Mesendoderm (in vitro differentiated cells): Measurements from ENCODE around the gene NFIA.

Source experiments
- DNase-seq: peaks from one replicate; pipeline ENCODE4 v3.0.0; 2013
- H2AK5ac ChIP-seq: 2 replicates; pipeline ENCODE4 v1.6.1; 2013; ENCODE audit warnings: low read length, inconsistent platforms
- H2BK120ac ChIP-seq: 2 replicates; pipeline ENCODE4 v1.6.1; 2013; ENCODE audit warnings: low read depth, mild to moderate bottlenecking, low read length, moderate library complexity, mixed read lengths
- H2BK15ac ChIP-seq: replicated peaks from 2 replicates; pipeline ENCODE4 v1.6.1; 2013; ENCODE audit warnings: low read depth, mild to moderate bottlenecking, moderate library complexity
- H2BK5ac ChIP-seq: 2 replicates; pipeline ENCODE4 v1.6.1; 2013; ENCODE audit warnings: low read length, inconsistent platforms
- H3K18ac ChIP-seq: 2 replicates; pipeline ENCODE4 v1.6.1; 2013; ENCODE audit warnings: mild to moderate bottlenecking, low read length, mixed read lengths
- H3K23ac ChIP-seq: one replicate; pipeline ENCODE4 v1.6.1; 2013; ENCODE audit warnings: low read length
- H3K27ac ChIP-seq: 2 replicates; pipeline ENCODE4 v1.5.1; 2013; ENCODE audit warnings: low read depth, mild to moderate bottlenecking, inconsistent platforms, low read length, moderate library complexity
- H3K27me3 ChIP-seq: 2 replicates; pipeline ENCODE4 v1.6.1; 2013; ENCODE audit warnings: low read length, control low read depth, mild to moderate bottlenecking, inconsistent platforms; ENCODE audit not compliant: insufficient read depth, poor library complexity
- H3K36me3 ChIP-seq: 2 replicates; pipeline ENCODE4 v1.6.1; 2013; ENCODE audit warnings: low read length, inconsistent platforms; ENCODE audit not compliant: control insufficient read depth, insufficient read depth
- H3K4ac ChIP-seq: one replicate; pipeline ENCODE4 v1.6.1; 2013; ENCODE audit warnings: low read depth, mild to moderate bottlenecking, low read length, moderate library complexity
- H3K4me1 ChIP-seq: 2 replicates; pipeline ENCODE4 v1.6.1; 2013; ENCODE audit warnings: low read depth, low read length, inconsistent platforms; ENCODE audit not compliant: control insufficient read depth
- H3K4me2 ChIP-seq: 2 replicates; pipeline ENCODE4 v1.6.1; 2013; ENCODE audit warnings: low read length
- H3K4me3 ChIP-seq: 2 replicates; pipeline ENCODE4 v1.5.1; 2013; ENCODE audit warnings: mild to moderate bottlenecking, low read length
- H3K56ac ChIP-seq: one replicate; pipeline ENCODE4 v1.6.1; 2013; ENCODE audit warnings: low read length
- H3K79me1 ChIP-seq: 2 replicates; pipeline ENCODE4 v1.6.1; 2013; ENCODE audit warnings: low read length, inconsistent platforms
- H3K79me2 ChIP-seq: 2 replicates; pipeline ENCODE4 v1.6.1; 2013; ENCODE audit warnings: mild to moderate bottlenecking, low read length; ENCODE audit not compliant: control insufficient read depth, insufficient read depth
- H3K9ac ChIP-seq: 2 replicates; pipeline ENCODE4 v1.6.1; 2013; ENCODE audit warnings: low read length, inconsistent platforms
- H4K5ac ChIP-seq: one replicate; pipeline ENCODE4 v1.6.1; 2013; ENCODE audit warnings: low read length
- H4K8ac ChIP-seq: one replicate; pipeline ENCODE4 v1.6.1; 2013; ENCODE audit warnings: low read depth, mild to moderate bottlenecking, control low read depth, low read length, moderate library complexity
- WGBS: extraction: QIAGEN DNeasy Blood & Tissue Kit; methylation state at CpG from one replicate; pipeline ENCODE4 v1.1.7; 2013; ENCODE audit warnings: low lambda C conversion rate, missing lambda C conversion rate; ENCODE audit not compliant: insufficient coverage; ENCODE audit errors: extremely low coverage; 5-methylcytosine and 5-hydroxymethylcytosine counted together

The NFIA gene

DNA sequence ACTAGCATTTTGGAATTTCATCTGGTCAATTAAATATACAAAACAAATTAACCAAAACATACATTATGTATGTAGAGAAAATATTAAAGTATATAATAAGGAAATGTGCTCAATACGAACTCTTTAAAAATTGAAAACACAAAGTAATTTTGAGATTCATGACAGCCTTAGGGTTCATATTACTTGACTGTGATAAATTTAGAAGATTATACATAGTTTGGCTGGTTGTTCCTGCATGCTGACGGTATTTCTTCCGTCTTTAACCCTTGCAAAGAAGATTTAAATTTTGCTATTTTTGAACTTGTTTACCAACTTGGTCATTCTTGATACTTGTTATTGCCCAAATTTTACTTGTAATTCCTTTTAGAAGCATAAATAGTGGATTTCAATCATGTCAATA lies 298.2 kb downstream of the NFIA start:
- H3K18ac ChIP-seq, result no peak overlapping the region
- H3K9ac ChIP-seq, result no peak overlapping the region
- no peak overlapping the region for H3K23ac ChIP-seq
- H3K79me1 ChIP-seq, result no peaks in the 10 kb centered on the region
- no peak overlapping the region for H3K4ac ChIP-seq
- no peaks in the 10 kb centered on the region for H3K79me2 ChIP-seq
- no peak overlapping the region for H3K4me2 ChIP-seq
- H3K27me3 ChIP-seq, result no peaks in the 10 kb centered on the region
- H3K36me3 ChIP-seq, result no peaks in the 10 kb centered on the region
- no peak overlapping the region for H3K27ac ChIP-seq
- H2BK120ac ChIP-seq, result no peak overlapping the region
- WGBS, result no CpG with 5 or more reads among the region's 3 CpGs
- no peak overlapping the region for H2BK5ac ChIP-seq
- no peak overlapping the region for H4K8ac ChIP-seq
- H2BK15ac ChIP-seq, result no peak overlapping the region
- H3K4me3 ChIP-seq, result no peak overlapping the region
- H2AK5ac ChIP-seq, result no peak overlapping the region
- no peak overlapping the region for H4K5ac ChIP-seq
- no peaks in the 10 kb centered on the region for H3K4me1 ChIP-seq
- no peak for DNase-seq
- no peak overlapping the region for H3K56ac ChIP-seq

DNA sequence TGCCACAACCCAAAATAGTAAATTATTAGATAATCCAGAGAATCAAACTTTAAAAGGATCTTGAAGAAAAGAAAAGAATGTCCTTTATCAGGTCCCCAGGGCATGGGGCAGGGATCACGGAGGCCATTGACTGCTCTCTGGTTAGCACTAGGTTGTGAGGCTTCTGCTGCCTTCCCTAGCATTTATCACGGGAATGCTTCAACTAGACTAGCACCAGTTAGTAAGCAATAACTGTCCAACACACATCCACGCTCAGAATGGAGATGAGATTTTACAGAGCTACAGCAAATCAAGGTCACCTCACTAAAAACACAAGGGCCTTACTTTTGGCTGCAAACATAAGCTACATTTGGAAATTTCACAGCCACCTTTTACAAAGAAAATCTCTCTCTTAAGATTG lies 304.0 kb downstream of the NFIA start:
- Histone ChIP-seq H4K5ac (no peak overlapping the region), H2BK5ac (no peak overlapping the region), H3K4me3 (no peak overlapping the region), H3K27me3 (no peaks in the 10 kb centered on the region), H2AK5ac (no peak overlapping the region), H3K23ac (no peak overlapping the region), H4K8ac (no peak overlapping the region), H3K4me1 (no peaks in the 10 kb centered on the region), H3K79me2 (no peaks in the 10 kb centered on the region), H3K18ac (no peak overlapping the region), H3K27ac (no peak overlapping the region), H3K36me3 (no peaks in the 10 kb centered on the region), H2BK15ac (no peak overlapping the region), H3K9ac (no peak overlapping the region), H2BK120ac (no peak overlapping the region), H3K4ac (no peak overlapping the region), H3K79me1 (no peaks in the 10 kb centered on the region), H3K56ac (no peak overlapping the region), H3K4me2 (no peak overlapping the region)
- DNase-seq, result no peak
- WGBS, result no CpG with 5 or more reads among the region's 3 CpGs

DNA sequence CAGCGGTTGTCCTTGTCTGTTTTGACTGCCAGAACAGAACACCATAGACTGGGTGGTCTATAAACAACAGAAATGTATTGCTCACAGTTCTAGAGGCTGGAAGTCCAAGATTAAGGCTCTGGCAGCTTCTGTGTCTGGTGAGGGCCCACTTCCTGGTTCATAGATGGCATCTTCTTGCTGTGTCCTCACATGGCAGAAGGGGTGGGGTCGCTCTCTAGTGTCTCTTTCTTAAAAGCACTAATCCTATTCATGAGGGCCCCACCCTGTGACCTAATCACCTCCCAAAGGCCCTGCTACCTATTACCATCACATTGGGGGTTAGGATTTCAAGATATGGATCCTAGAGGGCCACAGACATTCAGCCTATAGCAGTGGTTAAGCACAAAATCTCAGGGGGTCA lies 304.4 kb downstream of the NFIA start:
- no peak overlapping the region for H2BK5ac ChIP-seq
- no peak overlapping the region for H2BK15ac ChIP-seq
- no peak overlapping the region for H3K23ac ChIP-seq
- no peak overlapping the region for H2AK5ac ChIP-seq
- no peak overlapping the region for H3K56ac ChIP-seq
- H3K4ac ChIP-seq, result no peak overlapping the region
- H3K27me3 ChIP-seq, result no peaks in the 10 kb centered on the region
- no peak overlapping the region for H3K4me3 ChIP-seq
- no peak overlapping the region for H3K18ac ChIP-seq
- no peaks in the 10 kb centered on the region for H3K36me3 ChIP-seq
- H3K27ac ChIP-seq, result no peak overlapping the region
- no CpG with 5 or more reads among the region's 2 CpGs for WGBS
- no peak overlapping the region for H4K8ac ChIP-seq
- no peak for DNase-seq
- no peaks in the 10 kb centered on the region for H3K79me2 ChIP-seq
- H3K4me2 ChIP-seq, result no peak overlapping the region
- H3K4me1 ChIP-seq, result no peaks in the 10 kb centered on the region
- no peak overlapping the region for H2BK120ac ChIP-seq
- no peaks in the 10 kb centered on the region for H3K79me1 ChIP-seq
- H4K5ac ChIP-seq, result no peak overlapping the region
- H3K9ac ChIP-seq, result no peak overlapping the region

DNA sequence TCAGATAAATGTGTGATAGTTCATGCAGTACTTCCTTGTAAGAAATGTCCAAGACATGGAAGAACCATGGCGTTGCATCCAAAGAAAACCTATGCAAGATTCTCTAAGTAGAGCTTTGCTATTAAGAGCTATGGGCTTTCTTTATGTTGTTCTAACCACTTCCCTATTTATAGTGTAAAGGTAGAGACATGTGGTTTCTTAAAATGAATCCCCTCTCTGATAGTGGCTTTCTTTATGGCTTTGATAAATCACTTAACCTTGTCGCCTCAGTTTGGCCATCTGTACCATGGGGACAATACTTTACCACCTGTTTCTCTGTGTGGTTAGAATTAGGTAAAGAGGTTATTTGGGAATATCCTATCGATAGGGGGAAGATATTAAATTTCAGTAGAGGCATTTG lies 305.5 kb downstream of the NFIA start:
- Histone ChIP-seq H3K56ac (no peak overlapping the region), H3K27ac (no peak overlapping the region), H2BK120ac (no peak overlapping the region), H2AK5ac (no peak overlapping the region), H3K79me1 (no peaks in the 10 kb centered on the region), H3K79me2 (no peaks in the 10 kb centered on the region), H3K36me3 (no peaks in the 10 kb centered on the region), H2BK5ac (no peak overlapping the region), H3K4ac (no peak overlapping the region), H3K4me1 (no peaks in the 10 kb centered on the region), H3K9ac (no peak overlapping the region), H4K8ac (no peak overlapping the region), H3K4me3 (no peak overlapping the region), H3K27me3 (no peaks in the 10 kb centered on the region), H2BK15ac (no peak overlapping the region), H3K23ac (no peak overlapping the region), H3K4me2 (no peak overlapping the region), H4K5ac (no peak overlapping the region), H3K18ac (no peak overlapping the region)
- DNase-seq, result no peak
- WGBS, result no CpG with 5 or more reads among the region's 3 CpGs

DNA sequence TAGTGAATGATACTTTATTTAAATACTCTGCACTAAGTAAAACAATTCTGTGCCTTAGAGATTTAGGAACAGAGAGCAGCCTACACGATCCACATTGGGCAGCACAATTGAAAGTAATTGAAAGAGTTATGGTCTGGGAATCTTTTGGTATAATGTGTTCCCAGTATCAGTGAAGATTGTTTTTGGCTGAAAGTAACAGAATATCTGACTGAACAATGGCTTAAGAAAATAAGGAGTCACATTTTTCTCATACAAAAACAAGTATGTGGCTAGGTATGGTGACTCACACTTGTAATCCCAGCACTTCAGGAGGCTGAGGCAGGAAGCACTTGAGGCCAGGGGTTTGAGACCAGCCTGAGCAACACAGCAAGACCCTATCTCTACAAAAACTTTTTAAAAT lies 306.2 kb downstream of the NFIA start:
- Histone ChIP-seq H2BK5ac (no peak overlapping the region), H3K56ac (no peak overlapping the region), H4K5ac (no peak overlapping the region), H2AK5ac (no peak overlapping the region), H3K4me2 (no peak overlapping the region), H4K8ac (no peak overlapping the region), H2BK120ac (no peak overlapping the region), H3K27ac (no peak overlapping the region), H3K36me3 (no peaks in the 10 kb centered on the region), H3K79me2 (no peaks in the 10 kb centered on the region), H3K79me1 (no peaks in the 10 kb centered on the region), H3K4ac (no peak overlapping the region), H3K18ac (no peak overlapping the region), H3K9ac (no peak overlapping the region), H2BK15ac (no peak overlapping the region), H3K4me3 (no peak overlapping the region), H3K4me1 (no peaks in the 10 kb centered on the region), H3K27me3 (no peaks in the 10 kb centered on the region), H3K23ac (no peak overlapping the region)
- no CpG with 5 or more reads among the region's 1 CpG for WGBS
- DNase-seq, result no peak

DNA sequence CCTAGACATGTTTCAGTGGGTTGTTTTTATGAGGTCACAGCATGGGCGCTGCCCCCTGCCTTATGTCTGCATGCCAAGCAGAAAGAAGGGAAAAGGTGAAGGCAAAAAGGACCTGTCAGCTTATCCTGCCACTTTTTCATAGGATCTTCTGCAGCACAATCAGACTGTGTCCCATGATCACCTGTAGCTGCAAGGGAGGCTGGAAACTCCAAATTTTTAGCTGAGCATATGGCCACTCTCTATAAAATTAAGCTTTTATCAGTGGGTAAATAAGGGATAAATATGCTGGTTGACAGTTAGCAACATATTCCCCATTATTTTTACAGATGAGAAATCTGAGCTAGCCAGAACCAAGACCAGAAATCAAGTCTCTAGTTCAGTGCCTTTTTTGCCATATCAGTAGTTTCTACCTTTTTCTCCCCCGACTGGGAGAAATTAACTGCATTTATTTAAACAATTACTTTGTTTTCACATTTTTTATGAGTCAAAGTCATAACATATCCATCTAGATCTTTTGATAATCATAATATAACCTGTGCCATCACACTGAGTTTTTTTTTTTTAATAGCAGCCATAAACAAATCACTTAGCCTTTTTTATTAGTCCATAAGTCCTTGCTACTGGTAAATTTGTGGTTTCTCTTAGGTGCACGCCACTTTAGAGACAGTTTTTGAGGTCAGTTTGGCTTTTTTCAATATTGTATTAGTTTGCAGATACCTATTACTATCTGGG lies 307.0 kb downstream of the NFIA start:
- no peak overlapping the region for H3K4ac ChIP-seq
- H3K4me1 ChIP-seq, result no peaks in the 10 kb centered on the region
- DNase-seq, result no peak
- H2BK15ac ChIP-seq, result no peak overlapping the region
- no peaks in the 10 kb centered on the region for H3K79me1 ChIP-seq
- H3K4me2 ChIP-seq, result no peak overlapping the region
- H3K79me2 ChIP-seq, result no peaks in the 10 kb centered on the region
- H3K36me3 ChIP-seq, result no peaks in the 10 kb centered on the region
- no peak overlapping the region for H4K5ac ChIP-seq
- no peak overlapping the region for H3K23ac ChIP-seq
- no peak overlapping the region for H4K8ac ChIP-seq
- no peak overlapping the region for H3K56ac ChIP-seq
- H3K27me3 ChIP-seq, result no peaks in the 10 kb centered on the region
- WGBS, result no CpG with 5 or more reads among the region's 3 CpGs
- H3K9ac ChIP-seq, result no peak overlapping the region
- H3K18ac ChIP-seq, result no peak overlapping the region
- H2BK120ac ChIP-seq, result no peak overlapping the region
- no peak overlapping the region for H3K4me3 ChIP-seq
- H2AK5ac ChIP-seq, result no peak overlapping the region
- H2BK5ac ChIP-seq, result no peak overlapping the region
- H3K27ac ChIP-seq, result no peak overlapping the region
